ENCODE data around the gene RNF220. TPM values are rescaled to one million over a fixed set of nuclear protein-coding genes. Genes with fewer than 3 reads are reported as not detected.

RNF220 gene
- total and polyA plus RNA-seq, 9 of the 15 experiments (the other 6 are each of a cell fraction or from before 2014, with no cell fraction given), result 5.1 to 117 (median 66.9) TPM

GRCh38 chr1:44499306-44499705 lies 94.3 kb downstream of the RNF220 start (continued):
- no peak for TF ChIP-seq PBX2 (CRISPR knock-in tag; IDR thresholded peaks at IDR 0.05; ENCODE audit: low read depth)
- TF ChIP-seq PBX2 (tag; conservative IDR thresholded peaks at IDR 0.05; ENCODE audit: low read depth), result no peak
- no peak for TF ChIP-seq MCM7 (IDR thresholded peaks at IDR 0.05)
- no peak for TF ChIP-seq EHMT2 (IDR thresholded peaks at IDR 0.05)
- no peak for TF ChIP-seq FOSL1 (tag; conservative IDR thresholded peaks at IDR 0.05)
- TF ChIP-seq BCL6 (CRISPR knock-in tag; IDR thresholded peaks at IDR 0.05), result no peak
- TF ChIP-seq XRCC4 (IDR thresholded peaks at IDR 0.05; ENCODE audit: extremely low read depth, insufficient read depth, insufficient read length), result no peak
- no peak for TF ChIP-seq ZNF764 (CRISPR knock-in tag; IDR thresholded peaks at IDR 0.05; ENCODE audit: low read depth)
- TF ChIP-seq TARDBP (IDR thresholded peaks at IDR 0.05), result no peak
- no peak for TF ChIP-seq POLR3A (IDR thresholded peaks at IDR 0.05; ENCODE audit: borderline replicate concordance, extremely low read depth, insufficient read depth, insufficient read length)

Data from K562 (cell line).